ENCODE results near the gene PCBP3.

GRCh38 chr21:45963232-45963570, 319.7 kb downstream of the PCBP3 start:
- TF ChIP-seq POLR2A (IDR thresholded peaks at IDR 0.05; ENCODE audit: low read depth, low read length) (no peak), POLR2AphosphoS5 (IDR thresholded peaks at IDR 0.05; ENCODE audit: low read depth, low read length) (no peak), TAF1 (IDR thresholded peaks at IDR 0.05; ENCODE audit: borderline replicate concordance, low read depth, low read length) (no peak)
